GM12878 (cell line): Measurements from ENCODE around the gene URAD. TPM values are rescaled to one million over a fixed set of nuclear protein-coding genes. Genes with fewer than 3 reads are reported as not detected.

ENCODE experiments used
- ATAC-seq: fragments of 200-7000 bp; cut with Tn5 transposase; 3 replicates; pipeline ENCODE4 v1.9.1; 2020; ENCODE audit warnings: mild to moderate bottlenecking, moderate library complexity
- BruUV-seq: library from RNA; stranded (reverse); fragments of 400-500 nt; replicated peaks from 2 replicates; lab custom pipeline; 2021; lab: Mats Ljungman, UMichigan
- CTCF ChIA-PET: fragments of 300-600 bp; sonication (Branson Sonifier 250); formaldehyde crosslinking; extraction: SDS; loops from one replicate; lab custom pipeline; 2021; ENCODE audit warnings: inconsistent platforms; lab: Yijun Ruan, JAX
- POLR2A ChIA-PET: fragments of 350-600 bp; formaldehyde crosslinking; extraction: SDS; loops from one replicate; lab custom pipeline; 2021; ENCODE audit warnings: inconsistent platforms; lab: Charles Lee
- RAD21 ChIA-PET: fragments of 300-600 bp; sonication (Branson Sonifier 250); formaldehyde crosslinking; loops from one replicate; lab custom pipeline; 2023; ENCODE audit warnings: antibody characterized with exemption; ENCODE audit not compliant: unreplicated experiment; lab: Charles Lee
- SMC1A ChIA-PET: fragments of 300-600 bp; sonication (Branson Sonifier 250); formaldehyde crosslinking; loops from one replicate; lab custom pipeline; 2023; ENCODE audit not compliant: unreplicated experiment, uncharacterized antibody; lab: Charles Lee
- DNase-seq: peaks from one replicate; pipeline ENCODE4 v3.0.0-alpha.2; 2011; ENCODE audit warnings: low read depth, low spot score
- FAIRE-seq: peaks from 3 replicates; lab custom pipeline; 2011; peaks lifted over from hg19 to GRCh38; lab: Jason Lieb, UNC
- H2AFZ ChIP-seq: 2 replicates; pipeline ENCODE4 v1.6.0; 2011; ENCODE audit warnings: low read depth, low read length, control low read depth; ENCODE audit not compliant: control insufficient read depth
- H3K27ac ChIP-seq: 2 replicates; pipeline ENCODE4 v1.5.1; 2011; ENCODE audit warnings: control low read depth; ENCODE audit not compliant: control insufficient read depth, insufficient read depth
- H3K27me3 ChIP-seq, 2 experiments: replicated peaks in 1 of 2; 2 replicates each; pipeline versions ENCODE4 v1.6.0 to v1.6.1; 2011; ENCODE audit warnings: low read length in 1 of 2; ENCODE audit not compliant: control insufficient read depth in 2 of 2, insufficient read depth in 2 of 2
- H3K36me3 ChIP-seq, 2 experiments: 2 replicates each; pipeline ENCODE4 v1.5.1; 2011; ENCODE audit warnings: low read length in 1 of 2; ENCODE audit not compliant: control insufficient read depth in 2 of 2, insufficient read depth in 2 of 2
- H3K4me1 ChIP-seq: 2 replicates; pipeline ENCODE4 v1.6.1; 2011; ENCODE audit warnings: mild to moderate bottlenecking, low read length, moderate library complexity, mixed read lengths; ENCODE audit not compliant: control insufficient read depth, insufficient read depth
- H3K4me2 ChIP-seq: 2 replicates; pipeline ENCODE4 v1.6.0; 2011; ENCODE audit warnings: control low read depth; ENCODE audit not compliant: control insufficient read depth, insufficient read depth
- H3K4me3 ChIP-seq: fragments of 200-600 bp; sonication (generic); 2 replicates; pipeline ENCODE4 v1.5.1; 2016
- H3K79me2 ChIP-seq: 2 replicates; pipeline ENCODE4 v1.6.0; 2011; ENCODE audit warnings: low read length; ENCODE audit not compliant: control insufficient read depth, insufficient read depth
- H3K9ac ChIP-seq: 2 replicates; pipeline ENCODE4 v1.8.0; 2011; ENCODE audit warnings: low read length, control low read depth, mixed read lengths; ENCODE audit not compliant: control insufficient read depth, insufficient read depth
- H3K9me3 ChIP-seq: replicated peaks from 3 replicates; pipeline ENCODE4 v1.5.1; 2011; ENCODE audit warnings: mild to moderate bottlenecking, low read length; ENCODE audit not compliant: control insufficient read depth, insufficient read depth
- H4K20me1 ChIP-seq: 2 replicates; pipeline ENCODE4 v1.6.0; 2011; ENCODE audit not compliant: control insufficient read depth, insufficient read depth
- CEBPB ChIP-seq, 2 experiments: fragments of 150-350 bp in 1 of 2; IDR thresholded peaks; 2 replicates each; pipeline ENCODE4 v1.6.1; 2012 to 2014; ENCODE audit warnings: low read depth in 2 of 2, low read length in 2 of 2, borderline replicate concordance in 1 of 2, inconsistent platforms in 1 of 2
- HDAC6 ChIP-seq: fragments of 200-600 bp; sonication (generic); IDR thresholded peaks from one replicate; pipeline ENCODE4 v1.8.0; 2017; ENCODE audit warnings: antibody characterized with exemption; ENCODE audit not compliant: unreplicated experiment
- LARP7 ChIP-seq: fragments of 450-650 bp; IDR thresholded peaks from 2 replicates; pipeline ENCODE4 v1.6.1; 2017; ENCODE audit warnings: mild to moderate bottlenecking
- SRF ChIP-seq, 2 experiments: IDR thresholded peaks; 2 replicates each; pipeline ENCODE4 v1.6.1; 2011; ENCODE audit warnings: low read depth in 2 of 2, low read length in 2 of 2, mild to moderate bottlenecking in 1 of 2, moderate library complexity in 1 of 2
- SUZ12 ChIP-seq: fragments of 200-600 bp; sonication (generic); IDR thresholded peaks from one replicate; pipeline ENCODE4 v1.6.1; 2018; ENCODE audit warnings: antibody characterized with exemption, mild to moderate bottlenecking; ENCODE audit not compliant: unreplicated experiment
- ZZZ3 ChIP-seq: IDR thresholded peaks from 2 replicates; pipeline ENCODE4 v1.6.1; 2011; ENCODE audit warnings: low read depth; ENCODE audit not compliant: control insufficient read depth, insufficient read length
- WGBS: methylation state at CpG from one replicate; pipeline ENCODE4 v1.1.6; 2016; ENCODE audit warnings: low lambda C conversion rate; ENCODE audit not compliant: insufficient replicate concordance, insufficient coverage; ENCODE audit errors: missing lambda C conversion rate; 5-methylcytosine and 5-hydroxymethylcytosine counted together
- in situ Hi-C: fragments of 300-500 bp; cut with MboI; formaldehyde crosslinking; loops from 9 replicates; pipeline ENCODE4 v1.14.3; 2018; ENCODE audit warnings: mixed read lengths
- intact Hi-C: fragments of 100-400 bp; cut with micrococcal nuclease; formaldehyde crosslinking; loops from one replicate; pipeline ENCODE4 v1.14.2; 2022; ENCODE audit not compliant: unreplicated experiment
- polyA plus RNA-seq, 11 experiments: library from polyadenylated mRNA; depleted of rRNA in 4 of 11; unstranded in 6 of 11; stranded (reverse) in 5 of 11; fragments of >200 nt; fragmentation: Nextera tagmentation in 4 of 11; fragmentation: Illumina TruSeq in 1 of 11; extraction: Ambion mirVana in 4 of 11; extraction: Trizol in 1 of 11; gene quantifications; 1 replicate in 1 of 11; 2 replicates in 10 of 11; pipeline versions ENCODE4 v1.2.1 to v1.2.3, GENCODE V29; 2011 to 2016; ENCODE audit warnings: inconsistent platforms in 2 of 11, missing spikeins in 2 of 11, low read depth in 1 of 11
- total RNA-seq, 4 experiments: library from RNA; depleted of rRNA in 3 of 4; stranded (reverse); fragments of >200 nt in 3 of 4; fragmentation: Illumina TruSeq in 1 of 4; extraction: Trizol in 1 of 4; gene quantifications; 2 replicates each; pipeline versions ENCODE4 v1.2.1 to v1.2.3, GENCODE V29; 2013 to 2021
- TF ChIP-seq, protein P1 (sequence below): fragments of 450-650 bp; formaldehyde crosslinking; IDR thresholded peaks from 2 replicates; pipeline ENCODE4 v1.4.0; 2020; ENCODE audit warnings: mild to moderate bottlenecking, moderate library complexity

URAD gene
- total and polyA plus RNA-seq, 10 of the 15 experiments (the other 5 are each of a cell fraction or from before 2014, with no cell fraction given) = not detected

DNA sequence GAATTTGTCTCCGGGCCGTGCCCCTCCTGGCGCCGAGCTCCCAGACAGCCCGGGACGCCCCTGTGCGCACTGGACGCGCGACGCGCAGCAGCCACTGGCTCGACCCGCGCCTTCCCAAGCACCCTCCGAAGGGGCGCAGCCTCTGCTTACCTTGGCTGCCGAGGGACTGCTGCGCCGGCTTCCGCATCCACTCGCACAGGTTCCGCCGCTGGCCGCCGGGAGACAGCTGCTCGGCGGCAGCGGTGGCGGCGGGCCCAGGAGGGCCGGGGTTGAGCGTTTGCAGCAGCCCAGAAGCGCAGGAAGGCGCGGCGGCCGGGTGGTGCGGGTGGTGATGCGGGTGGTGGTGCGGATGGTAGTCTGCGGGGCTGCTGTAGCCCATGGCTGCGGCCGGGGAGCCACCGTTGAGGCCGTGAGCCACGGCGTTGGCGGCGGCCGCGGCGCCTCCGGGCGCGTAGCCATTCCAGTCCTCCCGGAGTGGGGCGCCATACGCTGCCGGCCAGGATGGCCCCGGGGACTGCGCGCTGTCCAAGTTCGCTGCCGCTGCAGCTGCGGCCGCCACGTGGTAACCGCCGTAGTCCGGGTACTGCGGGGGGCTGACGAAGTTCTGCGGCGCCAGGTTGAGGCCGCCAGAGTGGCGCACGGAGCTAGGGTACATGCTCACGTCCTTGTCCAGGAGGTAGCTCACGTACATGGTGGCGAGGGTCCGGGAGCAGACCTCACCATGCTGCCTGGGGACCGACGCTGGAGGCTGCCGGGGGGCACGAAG is 20.0 kb downstream of the URAD start:
- H3K4me3 ChIP-seq = no peak overlapping the region
- ChIA-PET RAD21 (no interaction called here), CTCF (interaction anchor here (1.3 kb wide), 1 partner anchor 142 kb away, joined by 8 read pairs; no protein-coding TSS in a partner anchor), POLR2A (no interaction called here), SMC1A (no interaction called here)
- no peaks in the 10 kb centered on the region for H3K4me1 ChIP-seq
- H3K9ac ChIP-seq = no peak overlapping the region
- BruUV-seq = no TSS peak
- H2AFZ ChIP-seq = no peak overlapping the region
- H3K9me3 ChIP-seq = no peaks in the 10 kb centered on the region
- peaks cover 16 to 22% of the 10 kb centered on the region in 2 experiments for H3K27me3 ChIP-seq
- no peaks in the 10 kb centered on the region for H4K20me1 ChIP-seq
- H3K27ac ChIP-seq = no peak overlapping the region
- in situ Hi-C loops (no loop called here), intact Hi-C loops (no loop called here)
- no peaks in the 10 kb centered on the region for H3K79me2 ChIP-seq
- TF ChIP-seq, protein P1, sequence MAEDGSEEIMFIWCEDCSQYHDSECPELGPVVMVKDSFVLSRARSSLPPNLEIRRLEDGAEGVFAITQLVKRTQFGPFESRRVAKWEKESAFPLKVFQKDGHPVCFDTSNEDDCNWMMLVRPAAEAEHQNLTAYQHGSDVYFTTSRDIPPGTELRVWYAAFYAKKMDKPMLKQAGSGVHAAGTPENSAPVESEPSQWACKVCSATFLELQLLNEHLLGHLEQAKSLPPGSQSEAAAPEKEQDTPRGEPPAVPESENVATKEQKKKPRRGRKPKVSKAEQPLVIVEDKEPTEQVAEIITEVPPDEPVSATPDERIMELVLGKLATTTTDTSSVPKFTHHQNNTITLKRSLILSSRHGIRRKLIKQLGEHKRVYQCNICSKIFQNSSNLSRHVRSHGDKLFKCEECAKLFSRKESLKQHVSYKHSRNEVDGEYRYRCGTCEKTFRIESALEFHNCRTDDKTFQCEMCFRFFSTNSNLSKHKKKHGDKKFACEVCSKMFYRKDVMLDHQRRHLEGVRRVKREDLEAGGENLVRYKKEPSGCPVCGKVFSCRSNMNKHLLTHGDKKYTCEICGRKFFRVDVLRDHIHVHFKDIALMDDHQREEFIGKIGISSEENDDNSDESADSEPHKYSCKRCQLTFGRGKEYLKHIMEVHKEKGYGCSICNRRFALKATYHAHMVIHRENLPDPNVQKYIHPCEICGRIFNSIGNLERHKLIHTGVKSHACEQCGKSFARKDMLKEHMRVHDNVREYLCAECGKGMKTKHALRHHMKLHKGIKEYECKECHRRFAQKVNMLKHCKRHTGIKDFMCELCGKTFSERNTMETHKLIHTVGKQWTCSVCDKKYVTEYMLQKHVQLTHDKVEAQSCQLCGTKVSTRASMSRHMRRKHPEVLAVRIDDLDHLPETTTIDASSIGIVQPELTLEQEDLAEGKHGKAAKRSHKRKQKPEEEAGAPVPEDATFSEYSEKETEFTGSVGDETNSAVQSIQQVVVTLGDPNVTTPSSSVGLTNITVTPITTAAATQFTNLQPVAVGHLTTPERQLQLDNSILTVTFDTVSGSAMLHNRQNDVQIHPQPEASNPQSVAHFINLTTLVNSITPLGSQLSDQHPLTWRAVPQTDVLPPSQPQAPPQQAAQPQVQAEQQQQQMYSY (CRISPR knock-in tag) = no peak
- no peak for TF ChIP-seq CEBPB (IDR thresholded peaks at IDR 0.05; ENCODE audit: borderline replicate concordance in 1 of 2, low read depth in 2 of 2, low read length in 2 of 2)
- TF ChIP-seq LARP7 = no peak
- TF ChIP-seq ZZZ3 = no peak
- TF ChIP-seq HDAC6 = peak; percentile 34
- TF ChIP-seq SUZ12 = peak; percentile 14
- TF ChIP-seq SRF (IDR thresholded peaks at IDR 0.05; ENCODE audit: low read depth in 2 of 2, low read length in 2 of 2) = 0 out of 4 replicates have a peak, but pooled peaks of 1 of the 2 experiments have one; percentile 16
- ATAC-seq (no peak), DNase-seq (no peak), FAIRE-seq (no peak)
- H3K36me3 ChIP-seq = no peaks in the 10 kb centered on the region
- 47% methylated on average over 66 of the region's 86 CpGs for WGBS
- H3K4me2 ChIP-seq = no peak overlapping the region
